Prostate gland (tissue), 2 donors: ENCODE measurements around the gene HOXC12.

ENCODE experiments used
- POLR2A ChIP-seq: fragments of 450-650 bp; IDR thresholded peaks from one replicate; pipeline ENCODE4 v1.6.1; 2016; ENCODE audit warnings: antibody characterized with exemption, mild to moderate bottlenecking
- TF ChIP-seq, protein P1 (sequence below), 4 experiments: fragments of 200-600 bp in 2 of 4; fragments of 450-650 bp in 2 of 4; sonication (generic) in 2 of 4; IDR thresholded peaks; 1 replicate in 3 of 4; 2 replicates in 1 of 4; pipeline ENCODE4 v1.5.1; 2016 to 2019; ENCODE audit warnings: antibody characterized with exemption in 4 of 4, mild to moderate bottlenecking in 2 of 4, moderate library complexity in 2 of 4

DNA sequence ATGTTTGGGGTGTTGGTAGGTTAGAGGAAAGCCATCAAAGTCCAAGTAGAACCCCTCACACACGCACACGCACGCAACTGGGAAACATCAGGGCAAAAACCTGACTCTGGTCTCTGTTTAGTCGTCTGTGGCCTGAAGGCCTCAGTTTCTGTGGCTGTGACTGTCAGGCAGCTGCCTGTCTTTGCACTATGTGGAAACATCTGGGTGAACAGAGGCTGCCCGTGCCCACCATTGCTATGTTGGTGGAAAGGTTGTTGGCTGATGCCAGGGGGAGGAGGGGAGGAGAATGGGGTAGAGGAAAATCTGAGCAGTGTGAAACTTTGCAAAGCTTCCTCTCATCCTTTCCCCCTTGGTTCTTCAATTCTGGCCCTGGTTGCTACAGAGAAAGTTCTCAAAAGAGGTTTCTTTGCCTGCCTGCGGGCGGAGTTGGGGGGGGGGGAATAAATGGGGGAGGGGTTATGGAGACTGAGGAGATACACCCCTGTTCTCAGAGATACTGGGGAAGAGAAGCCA lies 37.7 kb downstream of the HOXC12 start:
- TF ChIP-seq, protein P1, sequence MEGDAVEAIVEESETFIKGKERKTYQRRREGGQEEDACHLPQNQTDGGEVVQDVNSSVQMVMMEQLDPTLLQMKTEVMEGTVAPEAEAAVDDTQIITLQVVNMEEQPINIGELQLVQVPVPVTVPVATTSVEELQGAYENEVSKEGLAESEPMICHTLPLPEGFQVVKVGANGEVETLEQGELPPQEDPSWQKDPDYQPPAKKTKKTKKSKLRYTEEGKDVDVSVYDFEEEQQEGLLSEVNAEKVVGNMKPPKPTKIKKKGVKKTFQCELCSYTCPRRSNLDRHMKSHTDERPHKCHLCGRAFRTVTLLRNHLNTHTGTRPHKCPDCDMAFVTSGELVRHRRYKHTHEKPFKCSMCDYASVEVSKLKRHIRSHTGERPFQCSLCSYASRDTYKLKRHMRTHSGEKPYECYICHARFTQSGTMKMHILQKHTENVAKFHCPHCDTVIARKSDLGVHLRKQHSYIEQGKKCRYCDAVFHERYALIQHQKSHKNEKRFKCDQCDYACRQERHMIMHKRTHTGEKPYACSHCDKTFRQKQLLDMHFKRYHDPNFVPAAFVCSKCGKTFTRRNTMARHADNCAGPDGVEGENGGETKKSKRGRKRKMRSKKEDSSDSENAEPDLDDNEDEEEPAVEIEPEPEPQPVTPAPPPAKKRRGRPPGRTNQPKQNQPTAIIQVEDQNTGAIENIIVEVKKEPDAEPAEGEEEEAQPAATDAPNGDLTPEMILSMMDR (IDR thresholded peaks at IDR 0.05), result no peak
- no peak for TF ChIP-seq POLR2A
